ENCODE results near the gene PACS2. TPM values are rescaled to one million over a fixed set of nuclear protein-coding genes. Genes with fewer than 3 reads are reported as not detected.

PACS2 gene
- total RNA-seq, 2 experiments from 2014 or later: 57.7 to 61.5 TPM

- CTCF ChIA-PET: interaction anchor here (0.9 kb wide), 1 partner anchor 122 kb away, joined by 3 read pairs; no protein-coding TSS in a partner anchor
- Mint-ChIP-seq H3K27me3 (no peaks in the 10 kb centered on the region), H3K4me3 (no peak overlapping the region), H3K9me3 (no peaks in the 10 kb centered on the region), H3K36me3 (ENCODE audit: low read depth) (peaks cover 5% of the 10 kb centered on the region), H3K27ac (no peak overlapping the region), H3K4me1 (ENCODE audit: low read depth) (peaks cover 14% of the 10 kb centered on the region)
- DNase-seq (no peak), ATAC-seq (ENCODE audit: poor library complexity) (no peak)
- no peak for TF ChIP-seq CTCF (IDR thresholded peaks at IDR 0.05)
- Histone ChIP-seq H3K9me3 (ENCODE audit: control insufficient read depth in 1 of 2, insufficient read depth in 1 of 2, low read length in 2 of 2) (no peaks in the 10 kb centered on the region), H3K4me1 (ENCODE audit: insufficient read depth, low read length) (peaks cover 14% of the 10 kb centered on the region), H3K27ac (ENCODE audit: low read depth in 1 of 2, low read length in 2 of 2) (no peak overlapping the region), H3K36me3 (ENCODE audit: insufficient read depth, low read length) (peaks cover 14% of the 10 kb centered on the region), H3K4me3 (ENCODE audit: low read length) (no peak overlapping the region), H3K27me3 (ENCODE audit: control insufficient read depth in 1 of 2, insufficient read depth in 2 of 2, low read length in 2 of 2) (no peaks in the 10 kb centered on the region)
- intact Hi-C loops (cut with DNase I, micrococcal nuclease): no loop called here
- POLR2A ChIA-PET: no interaction called here
These were observed 53.9 kb downstream of the PACS2 start for GRCh38 chr14:105368426-105368825.

- intact Hi-C loops (cut with DNase I, micrococcal nuclease): no loop called here
- no peak for ATAC-seq (ENCODE audit: poor library complexity)
- H3K9me3 ChIP-seq (ENCODE audit: control insufficient read depth in 1 of 2, insufficient read depth in 1 of 2, low read length in 2 of 2): no peaks in the 10 kb centered on the region
- no peak for DNase-seq
- H3K27ac ChIP-seq (ENCODE audit: low read depth in 1 of 2, low read length in 2 of 2): no peak overlapping the region
- no peaks in the 10 kb centered on the region for H3K27me3 ChIP-seq (ENCODE audit: control insufficient read depth in 1 of 2, insufficient read depth in 2 of 2, low read length in 2 of 2)
- H3K36me3 Mint-ChIP-seq (ENCODE audit: low read depth): peaks cover 5% of the 10 kb centered on the region
- no peak overlapping the region for H3K4me3 Mint-ChIP-seq
- TF ChIP-seq CTCF (IDR thresholded peaks at IDR 0.05): no peak
- peaks cover 14% of the 10 kb centered on the region for H3K4me1 ChIP-seq (ENCODE audit: insufficient read depth, low read length)
- ChIA-PET CTCF (interaction anchor here (0.9 kb wide), 1 partner anchor 121 kb away, joined by 3 read pairs; no protein-coding TSS in a partner anchor), POLR2A (no interaction called here)
- peaks cover 14% of the 10 kb centered on the region for H3K36me3 ChIP-seq (ENCODE audit: insufficient read depth, low read length)
- no peak overlapping the region for H3K4me3 ChIP-seq (ENCODE audit: low read length)
- H3K27me3 Mint-ChIP-seq: no peaks in the 10 kb centered on the region
- no peaks in the 10 kb centered on the region for H3K9me3 Mint-ChIP-seq
- peaks cover 7% of the 10 kb centered on the region for H3K4me1 Mint-ChIP-seq (ENCODE audit: low read depth)
- no peak overlapping the region for H3K27ac Mint-ChIP-seq
These were observed 54.5 kb downstream of the PACS2 start for GRCh38 chr14:105368910-105369652.

- TF ChIP-seq CTCF (IDR thresholded peaks at IDR 0.05): no peak
- no peak for ATAC-seq (ENCODE audit: poor library complexity)
These were observed 55.1 kb downstream of the PACS2 start for GRCh38 chr14:105369653-105370040.

More at GRCh38 chr14:105369653-105370040, 55.1 kb downstream of the PACS2 start:
- no peak overlapping the region for H3K27ac ChIP-seq (ENCODE audit: low read depth in 1 of 2, low read length in 2 of 2)
- no peaks in the 10 kb centered on the region for H3K27me3 Mint-ChIP-seq
- H3K4me3 ChIP-seq (ENCODE audit: low read length): no peak overlapping the region
- no peak for DNase-seq
- CTCF ChIA-PET: interaction anchor here (0.9 to 2.5 kb wide), 5 partner anchors 111 to 163 kb away, joined by 3 to 40 read pairs (median 19); partner anchors contain the start of gene TEDC1
- peaks cover 14% of the 10 kb centered on the region for H3K36me3 ChIP-seq (ENCODE audit: insufficient read depth, low read length)
- no peaks in the 10 kb centered on the region for H3K9me3 ChIP-seq (ENCODE audit: control insufficient read depth in 1 of 2, insufficient read depth in 1 of 2, low read length in 2 of 2)
- no peak overlapping the region for H3K4me3 Mint-ChIP-seq
- no peak overlapping the region for H3K27ac Mint-ChIP-seq
- intact Hi-C loops (cut with DNase I, micrococcal nuclease): loop anchor here in 1 of 2 experiments (1.0 to 10.0 kb wide), 2 partner anchors 55 to 159 kb away; no protein-coding TSS in a partner anchor
- no peaks in the 10 kb centered on the region for H3K27me3 ChIP-seq (ENCODE audit: control insufficient read depth in 1 of 2, insufficient read depth in 2 of 2, low read length in 2 of 2)
- H3K9me3 Mint-ChIP-seq: no peaks in the 10 kb centered on the region
- H3K36me3 Mint-ChIP-seq (ENCODE audit: low read depth): peaks cover 5% of the 10 kb centered on the region
- H3K4me1 Mint-ChIP-seq (ENCODE audit: low read depth): peaks cover 6% of the 10 kb centered on the region
- POLR2A ChIA-PET: interaction anchor here (1.2 to 2.9 kb wide), 3 partner anchors 116 to 159 kb away, joined by 3 to 30 read pairs (median 6); no protein-coding TSS in a partner anchor
- peaks cover 11% of the 10 kb centered on the region for H3K4me1 ChIP-seq (ENCODE audit: insufficient read depth, low read length)

All from CD4-positive, alpha-beta T cell (primary cell).